ENCODE measurements around the gene CHD5. TPM values are rescaled to one million over a fixed set of nuclear protein-coding genes. Genes with fewer than 3 reads are reported as not detected.
"Not testable (repeated sequence)": the region's sequence is repeated elsewhere in the genome, so short reads cannot be mapped to it uniquely, and the experiment has no call there.

The CHD5 gene
- total and polyA plus RNA-seq, 2 experiments from 2014 or later: 0.10 to 0.11 TPM

- H3F3A ChIP-seq (ENCODE audit: insufficient read depth): peaks cover 16% of the 10 kb centered on the region
- no peak overlapping the region for H3K4me2 ChIP-seq (ENCODE audit: unreplicated experiment)
- H3K79me2 ChIP-seq (ENCODE audit: insufficient read depth): no peaks in the 10 kb centered on the region
- TF ChIP-seq EZH2phosphoT487 (IDR thresholded peaks at IDR 0.05; ENCODE audit: insufficient read depth, low read depth) (no peak), EZH2 (IDR thresholded peaks at IDR 0.05; ENCODE audit: insufficient read depth, poor library complexity, severe bottlenecking) (no peak)
- DNase-seq: peak; percentile 11
- no peaks in the 10 kb centered on the region for H3K9me2 ChIP-seq (ENCODE audit: insufficient read depth)
- no peaks in the 10 kb centered on the region for H3K36me3 ChIP-seq (ENCODE audit: low read depth)
- H3K27me3 ChIP-seq (replicated peaks; ENCODE audit: insufficient read depth): no peaks in the 10 kb centered on the region
- 55 to 57% methylated on average over 12 of the region's 12 CpGs for WGBS, 2 experiments (ENCODE audit: low coverage in 1 of 2, low lambda C conversion rate in 2 of 2, missing lambda C conversion rate in 2 of 2)
- H4K20me1 ChIP-seq (ENCODE audit: insufficient read depth): no peaks in the 10 kb centered on the region
- H3K9ac ChIP-seq: no peak overlapping the region
- H3K9me3 ChIP-seq (ENCODE audit: low read depth): no peaks in the 10 kb centered on the region
- in situ Hi-C loops (cut with MboI): no loop called here
- 0 out of 2 replicates have a peak, but pooled peaks cover 9% of the 10 kb centered on the region for H3K4me1 ChIP-seq (ENCODE audit: insufficient read depth)
- H3K4me3 ChIP-seq: no peak overlapping the region
- H3K27ac ChIP-seq: no peak overlapping the region
- no peak overlapping the region for H2AFZ ChIP-seq
Measured at GRCh38 chr1:6080469-6080868, 99.7 kb downstream of the CHD5 start.

- DNase-seq: no peak
- no peaks in the 10 kb centered on the region for H3K27me3 ChIP-seq (replicated peaks; ENCODE audit: insufficient read depth)
- no peaks in the 10 kb centered on the region for H3K9me3 ChIP-seq (ENCODE audit: low read depth)
- TF ChIP-seq EZH2phosphoT487 (IDR thresholded peaks at IDR 0.05; ENCODE audit: insufficient read depth, low read depth) (no peak), EZH2 (IDR thresholded peaks at IDR 0.05; ENCODE audit: insufficient read depth, poor library complexity, severe bottlenecking) (no peak)
- no peak overlapping the region for H3K4me3 ChIP-seq
- no peaks in the 10 kb centered on the region for H3K4me1 ChIP-seq (ENCODE audit: insufficient read depth)
- no peak overlapping the region for H3K9ac ChIP-seq
- no peak overlapping the region for H3K27ac ChIP-seq
- H2AFZ ChIP-seq: no peak overlapping the region
- H3K36me3 ChIP-seq (ENCODE audit: low read depth): no peaks in the 10 kb centered on the region
- H4K20me1 ChIP-seq (ENCODE audit: insufficient read depth): no peaks in the 10 kb centered on the region
- WGBS, 2 experiments (ENCODE audit: low coverage in 1 of 2, low lambda C conversion rate in 2 of 2, missing lambda C conversion rate in 2 of 2): 87 to 89% methylated on average over 16 of the region's 16 CpGs
- in situ Hi-C loops (cut with MboI): no loop called here
- H3K79me2 ChIP-seq (ENCODE audit: insufficient read depth): no peaks in the 10 kb centered on the region
- no peaks in the 10 kb centered on the region for H3K9me2 ChIP-seq (ENCODE audit: insufficient read depth)
- no peaks in the 10 kb centered on the region for H3F3A ChIP-seq (ENCODE audit: insufficient read depth)
- H3K4me2 ChIP-seq (ENCODE audit: unreplicated experiment): no peak overlapping the region
Measured at GRCh38 chr1:6077919-6078318, 102.2 kb downstream of the CHD5 start.

- Histone ChIP-seq H3K4me1 (ENCODE audit: insufficient read depth) (no peaks in the 10 kb centered on the region), H3F3A (ENCODE audit: insufficient read depth) (no peaks in the 10 kb centered on the region), H3K4me2 (ENCODE audit: unreplicated experiment) (no peak overlapping the region), H3K36me3 (ENCODE audit: low read depth) (no peaks in the 10 kb centered on the region), H3K27me3 (replicated peaks; ENCODE audit: insufficient read depth) (no peaks in the 10 kb centered on the region), H3K27ac (no peak overlapping the region), H3K4me3 (no peak overlapping the region), H4K20me1 (ENCODE audit: insufficient read depth) (no peaks in the 10 kb centered on the region), H2AFZ (no peak overlapping the region), H3K9ac (no peak overlapping the region), H3K79me2 (ENCODE audit: insufficient read depth) (no peaks in the 10 kb centered on the region), H3K9me2 (ENCODE audit: insufficient read depth) (no peaks in the 10 kb centered on the region), H3K9me3 (ENCODE audit: low read depth) (no peaks in the 10 kb centered on the region)
- WGBS, 2 experiments (ENCODE audit: low coverage in 1 of 2, low lambda C conversion rate in 2 of 2, missing lambda C conversion rate in 2 of 2): 85 to 86% methylated on average over 13 to 19 of the region's 19 CpGs
- DNase-seq: no peak
- in situ Hi-C loops (cut with MboI): no loop called here
- TF ChIP-seq EZH2 (IDR thresholded peaks at IDR 0.05; ENCODE audit: insufficient read depth, poor library complexity, severe bottlenecking) (no peak), EZH2phosphoT487 (IDR thresholded peaks at IDR 0.05; ENCODE audit: insufficient read depth, low read depth) (no peak)
Measured at GRCh38 chr1:6077506-6077905, 102.6 kb downstream of the CHD5 start.

- H3K4me2 ChIP-seq (ENCODE audit: unreplicated experiment); H3K4me3 ChIP-seq; H3K9ac ChIP-seq; H3K36me3 ChIP-seq (ENCODE audit: low read depth); H3K4me1 ChIP-seq (ENCODE audit: insufficient read depth); H3K27ac ChIP-seq; H4K20me1 ChIP-seq (ENCODE audit: insufficient read depth); in situ Hi-C loops (cut with MboI); H3K79me2 ChIP-seq (ENCODE audit: insufficient read depth); H3F3A ChIP-seq (ENCODE audit: insufficient read depth); DNase-seq; H3K27me3 ChIP-seq (replicated peaks; ENCODE audit: insufficient read depth); H3K9me3 ChIP-seq (ENCODE audit: low read depth); H2AFZ ChIP-seq; H3K9me2 ChIP-seq (ENCODE audit: insufficient read depth): not testable (repeated sequence)
- 83 to 88% methylated on average over 8 of the region's 8 CpGs for WGBS, 2 experiments (ENCODE audit: low coverage in 1 of 2, low lambda C conversion rate in 2 of 2, missing lambda C conversion rate in 2 of 2)
Measured at GRCh38 chr1:6077061-6077460, 103.1 kb downstream of the CHD5 start.

GRCh38 chr1:6075748-6076147 is 104.4 kb downstream of the CHD5 start:
- Histone ChIP-seq H3K9ac (no peak overlapping the region), H3K4me2 (ENCODE audit: unreplicated experiment) (no peak overlapping the region), H3K4me3 (no peak overlapping the region), H3K4me1 (ENCODE audit: insufficient read depth) (no peaks in the 10 kb centered on the region), H3K9me3 (ENCODE audit: low read depth) (no peaks in the 10 kb centered on the region), H3K79me2 (ENCODE audit: insufficient read depth) (no peaks in the 10 kb centered on the region), H3K27ac (no peak overlapping the region), H2AFZ (no peak overlapping the region), H3K9me2 (ENCODE audit: insufficient read depth) (no peaks in the 10 kb centered on the region), H3K36me3 (ENCODE audit: low read depth) (no peaks in the 10 kb centered on the region), H3F3A (ENCODE audit: insufficient read depth) (no peaks in the 10 kb centered on the region), H4K20me1 (ENCODE audit: insufficient read depth) (no peaks in the 10 kb centered on the region), H3K27me3 (replicated peaks; ENCODE audit: insufficient read depth) (no peaks in the 10 kb centered on the region)
- no peak for DNase-seq
- no peak for TF ChIP-seq EZH2 (IDR thresholded peaks at IDR 0.05; ENCODE audit: insufficient read depth, poor library complexity, severe bottlenecking)
- no peak for TF ChIP-seq EZH2phosphoT487 (IDR thresholded peaks at IDR 0.05; ENCODE audit: insufficient read depth, low read depth)
- WGBS, 2 experiments (ENCODE audit: low coverage in 1 of 2, low lambda C conversion rate in 2 of 2, missing lambda C conversion rate in 2 of 2): 79 to 87% methylated on average over 3 of the region's 3 CpGs
- in situ Hi-C loops (cut with MboI): no loop called here

Measured in GM23248 (cell line).